ENCODE measurements around the gene LSM12.

- TF ChIP-seq CTCF (IDR thresholded peaks at IDR 0.05) (no peak), EZH2 (IDR thresholded peaks at IDR 0.05) (no peak)
Measured at GRCh38 chr17:44088254-44088653, 21.8 kb upstream of the LSM12 start.

Data from neural progenitor cell (in vitro differentiated cells).